NCI-H748 treated with DMSO at 0.1 percent for 48 hours (cell line): Measurements from ENCODE around the gene RPL27.

ENCODE experiments used
- DNase-seq: peaks from one replicate; lab custom pipeline; 2025; lab: John Stamatoyannopoulos, UW

RPL27 gene

DNA sequence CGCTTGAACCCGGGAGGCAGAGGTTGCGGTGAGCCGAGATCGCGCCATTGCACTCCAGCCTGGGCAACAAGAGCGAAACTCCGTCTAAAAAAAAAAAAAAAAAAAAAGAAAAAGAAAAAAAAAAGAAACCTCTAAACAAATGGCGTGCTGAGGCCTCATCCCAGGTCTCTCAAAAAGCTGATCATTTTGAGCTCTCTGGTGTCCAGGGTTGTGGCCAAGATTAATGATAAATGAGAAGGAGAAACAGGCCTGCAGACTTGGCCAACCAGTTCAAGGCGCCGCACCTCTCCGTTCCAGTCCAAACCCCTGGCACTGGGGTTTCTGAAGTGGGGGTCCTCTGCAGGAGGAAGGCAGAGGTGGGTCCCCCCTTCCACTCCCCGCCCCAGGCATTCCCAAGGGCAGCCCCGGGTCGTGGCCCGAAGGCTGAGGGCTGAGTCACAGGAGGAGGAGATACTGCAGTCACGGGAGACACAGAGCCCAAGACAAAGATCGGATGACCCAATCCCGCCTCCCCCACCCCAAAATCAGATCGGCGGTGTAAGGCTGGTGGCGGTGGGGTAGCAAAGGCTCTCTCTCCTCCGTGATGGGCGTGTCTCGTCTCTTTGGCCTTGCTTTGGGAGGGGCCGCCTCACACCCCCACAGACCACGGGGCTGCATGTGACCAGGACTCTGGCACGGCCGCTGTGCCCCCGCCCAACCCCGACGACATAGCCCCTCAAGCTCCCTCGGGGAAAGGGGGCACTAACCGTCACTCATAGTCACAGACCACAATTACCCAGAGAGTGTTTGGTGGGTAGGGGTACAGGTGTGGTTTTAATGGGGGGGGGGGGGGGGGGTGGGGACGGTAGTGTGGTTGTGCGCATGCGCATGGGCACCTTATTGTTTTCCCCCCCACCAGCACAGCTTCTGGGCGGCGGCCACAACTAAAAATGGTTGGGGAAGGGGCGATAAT is 22.8 kb downstream of the RPL27 start:
- peak; percentile 32 for DNase-seq

DNA sequence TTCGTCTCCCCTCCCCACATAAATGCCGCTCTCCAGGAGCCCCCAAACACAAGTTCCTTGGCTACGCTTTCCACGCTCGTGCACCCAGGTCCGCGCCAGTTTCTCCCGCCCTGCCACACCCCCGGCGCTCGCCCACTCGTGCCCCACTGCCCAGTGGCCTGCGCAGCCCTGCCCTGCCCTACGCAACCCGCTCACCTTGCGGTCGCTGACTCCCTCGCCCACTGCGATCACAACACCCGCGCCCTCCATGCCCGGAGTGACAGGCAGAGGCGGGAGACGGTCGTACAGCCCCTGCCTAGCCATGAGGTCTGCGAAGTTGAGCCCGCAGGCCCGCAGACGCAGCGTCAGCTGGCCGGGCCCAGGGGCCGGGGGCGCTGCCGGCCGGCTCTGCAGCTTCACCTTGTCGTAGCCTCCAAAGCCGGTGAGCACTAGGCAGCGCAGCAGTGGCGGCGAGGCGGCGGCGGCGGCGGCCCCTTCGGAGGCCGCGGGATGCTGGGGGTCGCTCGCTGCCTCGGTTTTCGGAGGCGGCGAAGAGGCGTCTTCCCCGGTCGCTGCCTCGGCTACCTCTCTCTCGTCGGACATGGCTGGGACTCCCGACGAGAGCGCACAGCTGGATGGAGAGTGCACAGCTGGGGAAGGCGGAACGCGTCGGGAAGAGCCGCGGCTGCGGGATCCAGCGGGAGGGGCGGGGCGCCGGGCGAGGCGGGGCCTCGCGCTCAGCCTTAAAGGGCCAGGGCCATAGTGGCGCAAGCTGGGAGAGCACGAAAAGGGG is 23.7 kb downstream of the RPL27 start, which contains the start of gene VAT1:
Gene VAT1 (minus strand): TSS at position 645 of the 772 bp plus-strand sequence. CDS start 63 bp downstream, at position 582.
- peak; percentile 71 for DNase-seq

DNA sequence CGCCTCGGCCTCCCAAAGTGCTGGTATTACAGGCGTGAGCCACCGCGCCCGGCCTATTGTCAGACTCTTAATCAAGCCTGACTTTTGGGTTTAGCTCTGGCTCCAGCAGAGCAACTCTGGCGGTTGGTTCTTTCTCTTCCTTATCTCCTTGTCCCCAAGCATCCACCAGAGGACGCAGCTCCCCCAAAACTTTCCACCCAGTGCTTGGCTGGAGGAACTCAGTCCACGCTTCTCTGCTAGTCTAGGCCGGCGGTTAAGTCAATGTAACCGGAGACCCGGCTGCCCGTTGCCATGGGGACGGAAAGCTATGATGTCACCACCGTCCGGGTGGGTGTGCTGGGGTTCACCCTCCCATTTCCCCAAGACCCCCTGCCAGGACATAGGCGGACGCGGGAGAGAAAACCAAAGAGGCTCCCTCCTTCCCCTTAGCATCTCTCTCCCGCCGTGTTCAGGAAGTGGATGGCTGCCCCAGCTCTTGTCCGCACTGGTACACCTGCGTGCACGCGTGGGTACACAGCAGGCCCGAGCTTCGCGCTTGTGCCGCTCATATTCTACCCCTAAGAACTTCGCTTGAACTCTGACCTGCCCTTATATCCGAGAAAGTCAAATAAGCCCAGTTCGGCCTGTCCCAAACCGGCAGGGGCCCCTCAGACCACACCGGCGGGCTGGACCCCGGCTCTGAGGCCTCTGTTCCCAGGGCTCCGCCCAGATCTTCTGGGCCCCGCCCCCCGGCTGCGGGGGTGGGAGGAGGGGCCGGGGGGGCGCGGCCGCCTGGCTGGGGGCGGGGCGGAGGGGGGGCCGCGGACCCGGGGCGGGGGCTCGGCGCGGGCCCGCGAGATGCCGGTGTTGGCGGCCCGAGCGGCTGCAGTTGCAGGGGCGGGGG is 26.4 kb downstream of the RPL27 start, which contains the start of gene RND2:
Gene RND2 (plus strand): TSS at position 825 of the 883 bp plus-strand sequence. CDS start 117 bp downstream, outside the sequence.
- DNase-seq, result peak; percentile 96

DNA sequence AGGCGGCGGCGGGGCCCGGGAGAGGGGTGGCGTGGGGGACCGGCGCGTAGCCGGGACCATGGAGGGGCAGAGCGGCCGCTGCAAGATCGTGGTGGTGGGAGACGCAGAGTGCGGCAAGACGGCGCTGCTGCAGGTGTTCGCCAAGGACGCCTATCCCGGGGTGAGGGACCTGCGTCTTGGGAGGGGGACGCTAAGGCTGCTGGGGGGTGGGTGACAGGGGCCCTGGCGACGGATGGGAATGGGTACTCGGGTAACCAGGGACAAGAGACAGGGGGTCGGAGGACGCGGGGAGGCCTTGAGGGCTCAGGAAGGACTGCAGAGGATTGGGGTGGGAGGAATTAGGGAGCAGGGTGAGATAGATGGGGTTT is 27.1 kb downstream of the RPL27 start:
- peak; percentile 43 for DNase-seq

DNA sequence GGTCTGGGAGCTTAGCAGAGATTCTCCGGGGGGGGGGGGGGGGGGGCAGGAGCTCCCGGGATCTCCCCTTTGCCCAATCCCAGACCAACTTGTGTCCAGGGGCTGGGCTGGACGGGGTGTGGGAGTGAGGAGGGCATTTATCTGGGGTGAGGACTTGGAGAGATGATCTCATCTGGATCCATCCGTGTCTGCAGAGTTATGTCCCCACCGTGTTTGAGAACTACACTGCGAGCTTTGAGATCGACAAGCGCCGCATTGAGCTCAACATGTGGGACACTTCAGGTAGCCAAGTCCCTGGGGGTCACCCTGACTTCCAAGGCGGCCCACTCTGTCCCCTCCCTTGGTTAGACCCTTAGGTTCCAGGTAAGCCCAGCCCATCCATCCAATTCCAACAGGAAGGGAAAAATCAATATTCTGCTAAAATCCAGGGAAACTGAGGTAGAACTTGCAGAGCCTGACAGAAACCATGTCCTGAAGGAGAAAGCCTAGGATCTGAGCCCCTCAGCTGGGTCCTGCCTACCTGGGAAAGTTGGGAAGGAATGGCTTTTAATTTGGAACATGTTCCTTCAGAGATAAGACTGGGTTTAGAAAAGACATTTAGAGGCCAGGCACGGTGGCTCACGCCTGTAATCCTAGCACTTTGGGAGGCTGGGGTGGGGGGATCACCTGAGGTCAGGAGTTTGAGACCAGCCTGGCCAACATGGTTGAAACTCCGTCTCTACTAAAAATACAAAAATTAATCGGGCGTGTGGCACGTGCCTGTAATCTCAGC is 27.7 kb downstream of the RPL27 start:
- DNase-seq, result no peak

DNA sequence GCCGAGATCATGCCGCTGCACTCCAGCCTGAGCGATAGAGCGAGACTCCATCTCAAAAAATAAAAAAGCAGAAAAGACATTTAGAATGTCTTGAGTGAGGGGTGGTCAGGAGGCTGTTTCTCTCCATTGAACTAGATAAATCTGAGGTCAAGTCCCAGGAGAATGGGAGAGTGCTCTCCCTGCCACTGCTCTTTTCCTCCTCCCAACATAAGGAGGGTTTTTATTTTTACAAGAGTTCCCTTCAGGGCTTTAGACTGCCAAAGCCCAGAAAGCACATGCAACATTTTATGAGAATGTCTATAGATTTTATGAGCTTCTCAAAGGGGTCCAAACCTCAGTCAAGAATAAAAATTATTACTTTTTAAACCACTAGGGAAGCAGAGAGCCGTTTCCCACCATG is 28.4 kb downstream of the RPL27 start:
- DNase-seq, result no peak

DNA sequence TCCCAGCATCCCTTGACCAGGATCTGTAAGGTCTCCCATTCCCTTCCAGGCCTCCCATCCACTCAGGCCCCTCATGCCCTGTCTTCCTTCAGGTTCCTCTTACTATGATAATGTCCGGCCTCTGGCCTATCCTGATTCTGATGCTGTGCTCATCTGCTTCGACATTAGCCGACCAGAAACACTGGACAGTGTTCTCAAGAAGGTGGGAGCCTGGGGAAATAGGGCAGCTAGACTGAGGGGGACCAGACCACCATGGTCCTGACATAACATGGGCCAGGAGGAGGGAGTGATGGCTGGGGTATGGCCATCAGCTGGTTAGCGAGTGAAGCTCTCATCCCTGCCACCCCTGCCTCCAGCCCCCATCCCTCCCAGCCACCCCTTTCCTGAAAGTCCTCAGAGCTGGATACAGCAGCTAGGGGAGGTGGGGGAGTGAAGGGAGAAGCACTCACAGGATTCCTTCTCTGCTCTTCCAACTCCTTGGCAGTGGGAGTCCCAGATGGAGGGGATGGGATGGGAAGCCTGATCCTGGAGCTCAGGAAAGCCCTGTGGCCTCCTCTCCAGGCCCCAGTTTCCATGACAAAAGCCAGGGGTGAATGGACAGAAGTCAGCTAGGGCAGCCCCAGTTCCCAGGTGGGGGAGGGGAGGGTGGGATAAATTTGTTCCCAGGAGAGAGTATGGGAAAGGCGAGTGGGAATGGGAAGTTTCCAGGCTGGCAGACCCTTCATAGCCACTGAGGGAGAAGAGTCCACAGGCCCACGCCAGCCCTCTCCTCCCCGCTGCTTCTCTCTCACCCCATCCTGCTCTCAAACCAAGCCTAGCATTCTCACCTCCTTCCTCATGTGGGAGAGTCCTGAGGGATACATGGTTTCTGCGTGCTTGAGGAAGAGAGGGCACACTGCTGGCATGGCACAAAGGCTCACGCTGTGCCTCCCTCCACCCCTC is 29.1 kb downstream of the RPL27 start:
- no peak for DNase-seq

DNA sequence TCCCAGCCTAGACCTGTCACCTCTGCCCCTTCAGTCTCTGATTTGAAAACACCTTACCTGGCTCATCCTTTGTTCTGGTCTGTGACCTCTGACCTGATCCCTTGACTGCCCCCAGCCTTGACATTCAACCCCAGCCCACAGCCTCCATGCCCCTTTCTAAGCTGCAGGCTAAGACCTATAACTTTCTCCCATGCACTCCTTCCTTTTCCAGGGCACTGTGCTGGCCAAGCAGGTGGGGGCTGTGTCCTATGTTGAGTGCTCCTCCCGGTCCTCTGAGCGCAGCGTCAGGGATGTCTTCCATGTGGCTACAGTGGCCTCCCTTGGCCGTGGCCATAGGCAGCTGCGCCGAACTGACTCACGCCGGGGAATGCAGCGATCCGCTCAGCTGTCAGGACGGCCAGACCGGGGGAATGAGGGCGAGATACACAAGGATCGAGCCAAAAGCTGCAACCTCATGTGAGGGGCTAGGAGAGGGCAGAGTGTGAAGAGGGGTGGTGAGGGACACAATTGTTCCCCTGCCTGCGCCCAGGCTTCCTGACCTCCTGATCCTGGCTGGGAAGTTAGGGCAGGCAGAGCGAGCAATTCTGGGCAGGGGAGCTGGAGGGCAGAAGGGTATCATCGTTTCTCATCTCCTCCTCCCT is 30.1 kb downstream of the RPL27 start:
- no peak for DNase-seq

DNA sequence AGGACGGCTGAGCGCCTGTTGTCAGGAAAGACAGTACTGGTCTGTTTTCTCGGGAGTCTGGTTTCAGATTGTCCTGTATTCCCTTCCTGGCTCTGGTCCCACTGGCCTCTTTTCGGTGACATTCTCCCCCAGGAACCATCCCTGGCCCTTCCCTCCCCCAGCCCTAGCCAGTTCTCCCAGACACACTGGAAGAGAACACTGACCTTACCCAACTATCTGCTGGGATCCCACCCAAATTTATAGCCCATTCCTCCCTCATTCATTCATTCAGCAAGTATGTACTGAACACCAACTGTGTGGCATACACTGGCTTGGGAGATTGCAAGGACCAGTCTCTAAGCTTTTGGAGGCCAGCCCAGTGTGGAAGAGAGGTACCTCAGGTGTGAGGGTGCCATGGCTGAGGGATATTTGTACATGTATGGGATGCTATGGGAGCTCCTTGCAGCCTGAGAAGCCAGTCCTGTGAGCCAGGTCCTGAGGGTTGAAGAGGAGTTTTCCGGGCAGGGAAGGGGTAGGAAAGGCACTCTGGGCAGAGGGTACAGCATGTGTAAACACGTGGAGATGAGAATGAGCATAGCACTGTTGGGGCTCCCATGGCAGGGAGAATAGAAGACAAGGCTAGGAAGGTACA is 32.0 kb downstream of the RPL27 start:
- DNase-seq, result no peak

DNA sequence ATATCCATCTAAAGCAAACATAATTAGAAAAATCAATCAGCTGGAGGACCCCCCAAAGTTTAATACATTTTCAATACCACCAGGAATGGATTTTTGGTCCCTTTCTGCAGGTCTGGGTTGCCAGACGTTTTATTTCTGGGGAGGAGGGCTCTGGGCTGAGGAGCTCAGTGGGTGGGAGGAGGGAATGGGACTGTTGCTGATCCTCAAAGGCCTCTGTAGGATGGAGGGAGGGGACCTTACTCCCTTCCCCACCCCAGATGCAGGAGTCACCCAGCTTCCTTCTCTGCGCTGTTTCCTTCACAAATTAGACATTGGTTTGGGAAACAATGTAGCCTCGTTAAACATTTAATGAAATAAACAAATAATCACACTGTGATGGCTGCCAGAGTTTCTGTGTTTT is 33.4 kb downstream of the RPL27 start:
- no peak for DNase-seq

DNA sequence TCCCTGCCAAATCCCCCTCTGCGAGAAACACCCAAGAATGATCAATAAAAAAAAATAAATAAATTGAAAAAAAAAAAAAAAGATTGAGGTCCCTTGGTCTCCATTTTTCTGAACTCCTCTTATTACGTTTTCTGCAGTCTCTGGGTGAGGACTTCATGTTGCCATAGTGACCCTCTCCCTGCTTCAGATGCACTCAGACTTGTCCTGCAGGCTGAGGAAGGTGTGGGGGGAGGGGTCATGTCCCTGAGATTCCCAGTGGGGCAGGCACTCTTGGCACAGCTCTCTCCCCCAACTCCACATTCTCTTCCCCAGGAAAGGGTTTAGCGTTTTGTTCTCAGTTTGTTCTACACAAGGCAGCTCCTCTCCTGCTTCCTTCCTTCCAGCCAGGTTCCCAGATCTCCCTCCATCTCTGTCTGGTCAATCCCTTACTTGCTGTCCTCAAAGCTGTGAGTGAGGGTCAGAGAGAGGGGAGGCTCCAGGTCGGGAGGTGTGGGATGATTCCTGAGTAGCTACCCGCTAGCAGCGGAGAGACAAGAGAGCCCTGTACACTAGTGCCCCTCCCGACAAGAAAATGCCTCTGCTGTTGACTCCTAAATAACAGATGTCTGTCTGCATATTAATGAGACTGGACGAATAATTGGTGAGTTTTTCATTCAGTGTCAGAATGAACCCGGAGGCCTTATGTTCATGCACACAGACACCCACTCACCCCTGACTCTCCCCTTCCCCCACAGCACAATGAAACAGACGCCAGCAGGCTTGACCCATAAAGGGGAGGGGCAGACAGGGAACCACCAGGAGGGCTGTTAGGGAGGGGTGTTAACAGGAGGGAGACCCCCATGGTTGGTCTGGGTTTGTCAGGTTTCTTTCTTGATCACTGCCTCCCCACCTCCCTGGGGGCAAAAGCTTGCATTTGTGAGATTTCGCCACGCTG is 36.0 kb downstream of the RPL27 start:
- DNase-seq, result no peak

DNA sequence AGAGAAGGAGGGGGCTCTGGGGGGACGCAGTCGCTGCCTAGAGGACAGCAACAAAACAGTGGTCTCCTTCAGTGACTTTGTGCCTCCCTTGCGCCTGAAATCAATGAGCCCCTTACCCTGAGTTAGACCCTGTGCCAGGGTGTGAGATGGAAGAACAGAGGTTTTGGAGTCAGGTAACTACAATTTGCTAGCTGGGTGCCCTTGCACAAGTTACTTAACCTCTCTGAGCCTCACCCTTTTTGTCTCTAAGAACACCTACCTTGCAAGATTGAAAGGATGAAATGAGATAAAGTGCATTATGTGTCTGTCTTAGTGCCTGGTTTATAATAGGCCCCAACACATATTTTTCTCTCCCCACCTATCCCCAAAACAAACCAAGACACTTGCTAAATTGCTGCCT is 36.7 kb downstream of the RPL27 start:
- DNase-seq, result no peak

DNA sequence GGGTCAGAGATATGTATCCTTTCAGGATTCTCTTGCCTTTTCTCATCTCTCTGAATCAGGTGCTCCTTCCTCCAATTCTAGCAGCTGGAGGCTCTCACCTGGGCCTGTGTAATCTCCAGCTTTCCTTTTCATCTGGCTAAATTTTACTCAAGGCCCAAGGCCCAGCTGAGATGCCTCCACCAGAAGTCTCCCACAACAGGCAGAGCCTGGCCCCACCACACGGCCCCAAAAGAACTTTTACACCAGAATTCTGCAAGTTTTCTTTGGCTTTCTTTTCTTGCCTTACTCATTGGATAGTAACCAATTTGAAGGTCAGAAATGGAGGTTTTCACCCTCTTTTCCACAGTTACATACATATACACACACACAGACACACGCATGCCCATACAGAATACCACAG is 41.4 kb downstream of the RPL27 start:
- no peak for DNase-seq

DNA sequence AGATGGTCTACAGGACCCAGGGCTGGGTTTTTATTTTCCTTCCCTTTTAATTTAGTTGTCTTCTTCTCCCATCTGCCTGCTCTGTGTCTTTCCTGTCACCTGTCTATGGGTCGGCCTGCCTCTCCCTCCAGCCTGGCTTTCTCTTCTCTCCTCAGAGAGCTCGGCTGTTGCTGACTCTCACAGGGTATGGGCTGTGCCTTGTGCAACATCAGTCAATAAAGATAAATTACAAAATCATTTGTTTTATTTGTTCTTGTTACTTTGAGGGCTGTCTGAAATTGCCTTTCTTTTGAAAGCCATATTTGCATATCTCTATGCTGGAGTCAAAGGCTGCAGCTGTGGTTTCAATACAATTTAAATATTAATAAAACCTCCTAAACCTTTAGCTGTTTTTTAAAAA is 42.4 kb downstream of the RPL27 start:
- DNase-seq, result no peak

DNA sequence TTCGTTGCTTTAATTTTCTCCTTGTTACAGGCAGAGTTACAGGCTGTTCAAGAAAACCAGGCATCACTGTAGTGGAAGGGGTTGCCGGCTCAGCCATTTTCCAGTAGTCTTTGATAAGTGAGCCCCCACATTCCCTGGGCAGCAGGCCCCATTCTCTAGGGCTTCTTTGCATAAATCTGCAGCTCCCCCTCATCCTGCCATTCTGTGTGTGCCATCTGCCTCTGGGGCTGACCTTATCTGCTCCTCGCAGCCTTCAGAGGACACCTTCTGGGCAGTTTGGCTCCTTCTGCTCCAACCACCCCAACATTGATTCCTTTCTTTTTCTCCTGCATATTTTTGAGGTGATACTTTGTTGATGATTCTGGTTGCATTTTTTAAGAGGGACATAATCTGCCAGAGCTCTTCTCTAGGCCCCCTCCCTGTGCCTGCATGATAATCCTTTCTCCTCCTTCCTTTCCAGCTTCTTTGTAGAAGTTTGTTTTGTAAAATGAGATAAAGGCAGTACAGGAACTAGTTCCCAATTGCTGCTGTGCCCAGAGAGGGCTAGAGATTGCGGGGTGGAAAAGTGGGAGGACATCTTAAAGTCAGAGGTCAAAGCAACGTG is 43.9 kb downstream of the RPL27 start:
- DNase-seq, result no peak

DNA sequence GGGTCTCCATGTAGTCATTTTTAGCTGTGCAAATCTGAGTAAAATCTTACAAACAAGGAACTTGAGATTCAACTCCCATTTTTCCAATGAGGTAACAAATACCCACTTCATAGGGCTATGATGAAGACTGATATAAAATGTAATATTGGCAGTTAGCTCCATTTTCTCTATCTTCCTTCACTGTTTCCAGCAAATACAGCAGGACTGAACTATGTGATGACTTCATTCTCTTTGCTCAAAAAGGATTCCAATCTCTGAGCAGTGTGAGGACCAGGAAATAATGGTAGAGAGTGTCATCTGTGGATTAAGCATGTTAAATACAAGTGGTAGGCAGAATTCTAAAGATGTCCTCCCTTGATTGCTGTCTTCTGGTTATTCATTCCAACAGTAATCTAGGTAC is 45.1 kb downstream of the RPL27 start:
- no peak for DNase-seq

DNA sequence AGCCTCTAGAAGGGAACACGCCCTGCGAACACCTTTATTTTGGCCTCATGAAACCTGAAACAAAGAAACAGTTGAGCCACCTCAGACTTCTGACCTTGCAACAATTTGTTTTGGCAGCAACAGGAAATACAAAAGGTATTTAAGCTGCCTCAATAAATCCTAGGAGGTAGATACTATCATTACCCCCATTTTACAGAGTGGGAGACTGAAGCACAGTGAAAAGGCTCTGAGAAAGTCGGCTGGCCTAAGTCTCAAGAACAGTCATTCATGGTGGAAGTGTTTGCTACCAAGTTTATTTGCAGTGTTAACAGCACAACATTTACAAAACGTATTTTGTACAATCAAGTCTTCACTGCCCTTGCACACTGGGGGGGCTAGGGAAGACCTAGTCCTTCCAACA is 45.8 kb downstream of the RPL27 start:
- DNase-seq, result no peak
